H9 (cell line): Measurements from ENCODE around the gene RAB40AL. TPM values are rescaled to one million over a fixed set of nuclear protein-coding genes. Genes with fewer than 3 reads are reported as not detected.

Experiments
- DNase-seq: peaks from one replicate; pipeline ENCODE4 v3.0.0-alpha.2; 2017
- H2AFZ ChIP-seq: one replicate; pipeline ENCODE4 v1.6.1; 2013; ENCODE audit warnings: mild to moderate bottlenecking, low read length, control low read depth, moderate library complexity
- H2AK5ac ChIP-seq: 2 replicates; pipeline ENCODE4 v1.6.1; 2013; ENCODE audit warnings: low read length, control low read depth, mixed read lengths; ENCODE audit not compliant: insufficient read length
- H2BK120ac ChIP-seq: one replicate; pipeline ENCODE4 v1.6.1; 2013; ENCODE audit warnings: low read depth, mild to moderate bottlenecking, low read length, control low read depth, inconsistent platforms; ENCODE audit not compliant: poor library complexity, severe bottlenecking
- H2BK12ac ChIP-seq: 2 replicates; pipeline ENCODE4 v1.6.1; 2013; ENCODE audit warnings: low read length, control low read depth, mixed read lengths, low read depth; ENCODE audit not compliant: insufficient read length
- H2BK15ac ChIP-seq: 2 replicates; pipeline ENCODE4 v1.6.1; 2013; ENCODE audit warnings: low read depth, low read length, control low read depth
- H2BK20ac ChIP-seq: one replicate; pipeline ENCODE4 v1.6.1; 2013; ENCODE audit warnings: low read depth, mild to moderate bottlenecking, low read length, control low read depth, inconsistent platforms; ENCODE audit not compliant: poor library complexity, severe bottlenecking
- H2BK5ac ChIP-seq: 2 replicates; pipeline ENCODE4 v1.6.1; 2013; ENCODE audit warnings: low read length, control low read depth, mixed read lengths; ENCODE audit not compliant: insufficient read length
- H3K14ac ChIP-seq: 2 replicates; pipeline ENCODE4 v1.6.1; 2013; ENCODE audit warnings: low read length, control low read depth; ENCODE audit not compliant: insufficient read depth
- H3K18ac ChIP-seq: 2 replicates; pipeline ENCODE4 v1.6.1; 2013; ENCODE audit warnings: low read depth, mild to moderate bottlenecking, mixed read lengths, low read length, control low read depth; ENCODE audit not compliant: insufficient read length
- H3K23ac ChIP-seq: 2 replicates; pipeline ENCODE4 v1.6.1; 2013; ENCODE audit warnings: low read length, control low read depth, mixed read lengths, low read depth; ENCODE audit not compliant: insufficient read length
- H3K23me2 ChIP-seq: 2 replicates; pipeline ENCODE4 v1.6.1; 2013; ENCODE audit warnings: low read depth, mild to moderate bottlenecking, mixed read lengths, low read length, control low read depth; ENCODE audit not compliant: insufficient read length, poor library complexity, severe bottlenecking
- H3K27ac ChIP-seq: 2 replicates; pipeline ENCODE4 v1.5.1; 2013; ENCODE audit warnings: low read length, control low read depth, mixed read lengths, low read depth; ENCODE audit not compliant: insufficient read length
- H3K27me3 ChIP-seq: 2 replicates; pipeline ENCODE4 v1.6.1; 2013; ENCODE audit warnings: low read length, control low read depth, inconsistent platforms; ENCODE audit not compliant: insufficient read depth
- H3K4ac ChIP-seq: 2 replicates; pipeline ENCODE4 v1.6.1; 2013; ENCODE audit warnings: low read depth, mild to moderate bottlenecking, control low read depth, inconsistent platforms, low read length, moderate library complexity
- H3K4me1 ChIP-seq: 2 replicates; pipeline ENCODE4 v1.6.1; 2013; ENCODE audit warnings: low read length, control low read depth, inconsistent platforms; ENCODE audit not compliant: insufficient read depth
- H3K4me2 ChIP-seq: 2 replicates; pipeline ENCODE4 v1.6.1; 2013; ENCODE audit warnings: low read length, control low read depth, mixed read lengths; ENCODE audit not compliant: insufficient read length, insufficient read depth
- H3K56ac ChIP-seq: 2 replicates; pipeline ENCODE4 v1.6.1; 2013; ENCODE audit warnings: low read depth, mild to moderate bottlenecking, mixed read lengths, low read length, control low read depth; ENCODE audit not compliant: insufficient read length
- H3K79me1 ChIP-seq: 2 replicates; pipeline ENCODE4 v1.6.1; 2013; ENCODE audit warnings: low read depth, mild to moderate bottlenecking, moderate library complexity, low read length, control low read depth, inconsistent platforms; ENCODE audit not compliant: insufficient read depth, poor library complexity, severe bottlenecking
- H3K79me2 ChIP-seq: 2 replicates; pipeline ENCODE4 v1.6.1; 2013; ENCODE audit warnings: low read length, control low read depth, inconsistent platforms; ENCODE audit not compliant: insufficient read depth
- H3K9ac ChIP-seq: 2 replicates; pipeline ENCODE4 v1.6.1; 2013; ENCODE audit warnings: low read length, control low read depth, mixed read lengths; ENCODE audit not compliant: insufficient read length; ENCODE audit errors: extremely low read depth
- H3K9me3 ChIP-seq: one replicate; pipeline ENCODE4 v1.6.1; 2013; ENCODE audit warnings: low read depth, low read length, inconsistent platforms; ENCODE audit not compliant: control insufficient read depth
- H3T11ph ChIP-seq: one replicate; pipeline ENCODE4 v1.6.1; 2013; ENCODE audit warnings: mild to moderate bottlenecking, low read length, control low read depth, inconsistent platforms
- H4K20me1 ChIP-seq: one replicate; pipeline ENCODE4 v1.6.1; 2013; ENCODE audit not compliant: control insufficient read depth, insufficient read length, insufficient read depth
- H4K5ac ChIP-seq: 2 replicates; pipeline ENCODE4 v1.6.1; 2013; ENCODE audit warnings: low read depth, mild to moderate bottlenecking, mixed read lengths, low read length, control low read depth; ENCODE audit not compliant: insufficient read length
- H4K8ac ChIP-seq: replicated peaks from 2 replicates; pipeline ENCODE4 v1.6.1; 2013; ENCODE audit warnings: low read length, control low read depth, mixed read lengths, low read depth; ENCODE audit not compliant: insufficient read length
- H4K91ac ChIP-seq: 2 replicates; pipeline ENCODE4 v1.6.1; 2013; ENCODE audit warnings: low read depth, mild to moderate bottlenecking, moderate library complexity, mixed read lengths, low read length, control low read depth; ENCODE audit not compliant: insufficient read length
- H3K27ac Mint-ChIP-seq, 3 experiments: 2 replicates in 2 of 3; 3 replicates in 1 of 3; pipeline ENCODE4 v1.8.0; 2020 to 2021; ENCODE audit warnings: mixed read lengths in 3 of 3, mild to moderate bottlenecking in 1 of 3, moderate library complexity in 1 of 3
- H3K27me3 Mint-ChIP-seq: 2 replicates; pipeline ENCODE4 v1.8.0; 2021; ENCODE audit warnings: low read depth, mild to moderate bottlenecking, moderate library complexity, mixed read lengths
- H3K36me3 Mint-ChIP-seq, 3 experiments: 2 replicates in 2 of 3; 3 replicates in 1 of 3; pipeline ENCODE4 v1.8.0; 2020 to 2021; ENCODE audit warnings: low read depth in 3 of 3, mixed read lengths in 3 of 3; ENCODE audit not compliant: insufficient read depth in 1 of 3
- H3K4me1 Mint-ChIP-seq, 2 experiments: 2 replicates each; pipeline ENCODE4 v1.8.0; 2020; ENCODE audit warnings: mixed read lengths in 2 of 2
- H3K4me3 Mint-ChIP-seq, 2 experiments: 2 replicates in 1 of 2; 3 replicates in 1 of 2; pipeline ENCODE4 v1.8.0; 2020 to 2021; ENCODE audit warnings: mild to moderate bottlenecking in 2 of 2, mixed read lengths in 2 of 2, moderate library complexity in 1 of 2
- H3K9me3 Mint-ChIP-seq, 2 experiments: 2 replicates in 1 of 2; 3 replicates in 1 of 2; pipeline ENCODE4 v1.8.0; 2020; ENCODE audit warnings: mild to moderate bottlenecking in 2 of 2, mixed read lengths in 2 of 2, moderate library complexity in 1 of 2
- WGBS: extraction: QIAGEN DNeasy Blood & Tissue Kit; methylation state at CpG from one replicate; pipeline ENCODE4 v1.1.7; 2013; ENCODE audit warnings: missing lambda C conversion rate, low lambda C conversion rate, mixed read lengths; ENCODE audit not compliant: insufficient read length; ENCODE audit errors: extremely low coverage; 5-methylcytosine and 5-hydroxymethylcytosine counted together
- total RNA-seq: library from RNA; stranded (reverse); gene quantifications from 2 replicates; pipeline ENCODE4 v1.2.1, GENCODE V29; 2021
- TF ChIP-seq, protein P1 (sequence below): fragments of 200-600 bp; sonication (generic); conservative IDR thresholded peaks from 3 replicates; pipeline ENCODE4 v1.8.0; 2021; ENCODE audit warnings: antibody characterized with exemption, mild to moderate bottlenecking

RAB40AL gene
- total RNA-seq, 1 experiment from 2014 or later, result not detected

DNA sequence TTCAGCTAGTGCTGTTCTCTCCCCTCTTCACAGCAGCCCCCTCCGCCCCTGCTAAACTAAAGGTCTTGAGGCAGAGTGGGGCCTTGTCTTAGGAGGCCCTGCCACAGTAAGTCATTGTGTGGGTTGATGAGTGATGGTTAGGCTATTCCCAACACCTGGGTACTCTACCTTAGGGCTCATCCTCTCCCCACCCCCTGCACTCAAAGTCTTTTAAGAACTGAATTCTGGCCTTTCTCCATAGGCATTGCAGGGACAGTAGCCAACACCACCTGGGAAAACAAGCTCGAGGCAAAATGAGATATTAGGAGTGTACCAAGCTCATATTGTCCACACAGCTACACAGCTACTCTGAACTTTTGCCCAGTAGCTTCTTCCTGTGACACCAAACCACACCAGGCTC is 42.5 kb downstream of the RAB40AL start:
- no peak for DNase-seq
- H3K23me2 ChIP-seq, result no peaks in the 10 kb centered on the region
- H2BK15ac ChIP-seq, result no peak overlapping the region
- no peaks in the 10 kb centered on the region for H3K27me3 ChIP-seq
- no CpG with 5 or more reads among the region's 2 CpGs for WGBS
- H3K9ac ChIP-seq, result no peak overlapping the region
- no peak overlapping the region for H2BK120ac ChIP-seq
- no peaks in the 10 kb centered on the region for H4K20me1 ChIP-seq
- no peak overlapping the region for H3K4me2 ChIP-seq
- no peak overlapping the region for H3K56ac ChIP-seq
- H3K79me1 ChIP-seq, result no peaks in the 10 kb centered on the region
- H3K9me3 ChIP-seq, result peaks cover 22% of the 10 kb centered on the region
- H3K4me1 ChIP-seq, result no peaks in the 10 kb centered on the region
- TF ChIP-seq, protein P1, sequence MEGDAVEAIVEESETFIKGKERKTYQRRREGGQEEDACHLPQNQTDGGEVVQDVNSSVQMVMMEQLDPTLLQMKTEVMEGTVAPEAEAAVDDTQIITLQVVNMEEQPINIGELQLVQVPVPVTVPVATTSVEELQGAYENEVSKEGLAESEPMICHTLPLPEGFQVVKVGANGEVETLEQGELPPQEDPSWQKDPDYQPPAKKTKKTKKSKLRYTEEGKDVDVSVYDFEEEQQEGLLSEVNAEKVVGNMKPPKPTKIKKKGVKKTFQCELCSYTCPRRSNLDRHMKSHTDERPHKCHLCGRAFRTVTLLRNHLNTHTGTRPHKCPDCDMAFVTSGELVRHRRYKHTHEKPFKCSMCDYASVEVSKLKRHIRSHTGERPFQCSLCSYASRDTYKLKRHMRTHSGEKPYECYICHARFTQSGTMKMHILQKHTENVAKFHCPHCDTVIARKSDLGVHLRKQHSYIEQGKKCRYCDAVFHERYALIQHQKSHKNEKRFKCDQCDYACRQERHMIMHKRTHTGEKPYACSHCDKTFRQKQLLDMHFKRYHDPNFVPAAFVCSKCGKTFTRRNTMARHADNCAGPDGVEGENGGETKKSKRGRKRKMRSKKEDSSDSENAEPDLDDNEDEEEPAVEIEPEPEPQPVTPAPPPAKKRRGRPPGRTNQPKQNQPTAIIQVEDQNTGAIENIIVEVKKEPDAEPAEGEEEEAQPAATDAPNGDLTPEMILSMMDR, result no peak
- H3K4me1 Mint-ChIP-seq, result no peaks in the 10 kb centered on the region
- H2BK5ac ChIP-seq, result no peak overlapping the region
- H3K4ac ChIP-seq, result no peak overlapping the region
- H3K36me3 Mint-ChIP-seq, result peaks cover 0 to 3% (median 0%) of the 10 kb centered on the region in 3 experiments; a peak in 3 of 7 replicates
- no peak overlapping the region for H3K27ac ChIP-seq
- H2BK20ac ChIP-seq, result no peak overlapping the region
- peaks cover 4% of the 10 kb centered on the region for H3K27me3 Mint-ChIP-seq
- no peak overlapping the region for H2AK5ac ChIP-seq
- no peak overlapping the region for H3K14ac ChIP-seq
- H3K79me2 ChIP-seq, result no peaks in the 10 kb centered on the region
- no peak overlapping the region for H4K91ac ChIP-seq
- no peak overlapping the region for H3T11ph ChIP-seq
- peaks cover 72 to 74% of the 10 kb centered on the region in 2 experiments for H3K9me3 Mint-ChIP-seq
- no peak overlapping the region for H2AFZ ChIP-seq
- no peak overlapping the region for H3K4me3 Mint-ChIP-seq
- no peak overlapping the region for H3K27ac Mint-ChIP-seq
- no peak overlapping the region for H2BK12ac ChIP-seq
- H4K5ac ChIP-seq, result no peak overlapping the region
- H3K18ac ChIP-seq, result no peak overlapping the region
- no peak overlapping the region for H4K8ac ChIP-seq
- H3K23ac ChIP-seq, result no peak overlapping the region
